Liver (tissue), 3 donors: ENCODE measurements around the gene NOS1.

Experiments used
- FOXA2 ChIP-seq: IDR thresholded peaks from 2 replicates; pipeline ENCODE4 v1.6.1; 2016; ENCODE audit warnings: antibody characterized with exemption
- GABPA ChIP-seq, 2 donors: IDR thresholded peaks in 1 of 2; conservative IDR thresholded peaks in 1 of 2; 2 replicates each; pipeline ENCODE4 v1.6.1; 2016; ENCODE audit warnings: antibody characterized with exemption in 2 of 2, mild to moderate bottlenecking in 1 of 2, moderate library complexity in 1 of 2
- RAD21 ChIP-seq, 2 donors: IDR thresholded peaks; 2 replicates each; pipeline ENCODE4 v1.6.1; 2016; ENCODE audit warnings: antibody characterized with exemption in 2 of 2, mild to moderate bottlenecking in 2 of 2
- SP1 ChIP-seq: IDR thresholded peaks from 2 replicates; pipeline ENCODE4 v1.6.1; 2018; ENCODE audit warnings: antibody characterized with exemption, mild to moderate bottlenecking
- TAF1 ChIP-seq: conservative IDR thresholded peaks from 2 replicates; pipeline ENCODE4 v1.6.1; 2016; ENCODE audit warnings: antibody characterized with exemption, mild to moderate bottlenecking
- TF ChIP-seq, protein P1 (sequence below): fragments of 150-350 bp; IDR thresholded peaks from 2 replicates; pipeline ENCODE4 v1.5.1; 2017; ENCODE audit warnings: improper control_type of control experiment, low read depth, low read length; ENCODE audit not compliant: missing input control
- TF ChIP-seq, protein P2 (sequence below): IDR thresholded peaks from 2 replicates; pipeline ENCODE4 v1.6.1; 2016; ENCODE audit warnings: antibody characterized with exemption
- TF ChIP-seq, protein P3 (sequence below): IDR thresholded peaks from 2 replicates; pipeline ENCODE4 v1.6.1; 2016; ENCODE audit warnings: antibody characterized with exemption
- TF ChIP-seq, protein P4 (sequence below): IDR thresholded peaks from 2 replicates; pipeline ENCODE4 v1.6.1; 2016; ENCODE audit warnings: antibody characterized with exemption, mild to moderate bottlenecking
- TF ChIP-seq, protein P5 (sequence below): IDR thresholded peaks from 2 replicates; pipeline ENCODE4 v1.6.1; 2016; ENCODE audit warnings: antibody characterized with exemption
- donor health status: healthy.
- donor health status: healthy.

DNA sequence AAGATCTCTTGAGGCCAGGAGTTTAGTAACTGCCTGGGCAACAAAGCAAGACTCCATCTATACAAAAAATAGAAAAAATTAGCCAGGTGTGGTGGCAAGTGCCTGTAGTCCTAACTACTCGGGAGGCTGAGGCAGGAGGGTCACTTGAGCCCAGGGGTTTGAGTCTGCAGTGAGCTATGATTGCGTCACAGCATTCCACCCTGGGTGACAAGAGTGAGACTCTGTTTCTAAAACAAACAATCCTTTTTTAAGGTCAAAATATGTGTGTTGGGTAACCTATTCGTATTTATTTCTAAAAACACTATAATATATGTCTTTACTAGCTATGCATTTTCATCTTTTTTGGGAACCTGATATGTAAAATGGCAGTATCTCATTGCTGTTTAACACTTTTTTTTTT lies 178.6 kb downstream of the NOS1 start:
- TF ChIP-seq, protein P1, sequence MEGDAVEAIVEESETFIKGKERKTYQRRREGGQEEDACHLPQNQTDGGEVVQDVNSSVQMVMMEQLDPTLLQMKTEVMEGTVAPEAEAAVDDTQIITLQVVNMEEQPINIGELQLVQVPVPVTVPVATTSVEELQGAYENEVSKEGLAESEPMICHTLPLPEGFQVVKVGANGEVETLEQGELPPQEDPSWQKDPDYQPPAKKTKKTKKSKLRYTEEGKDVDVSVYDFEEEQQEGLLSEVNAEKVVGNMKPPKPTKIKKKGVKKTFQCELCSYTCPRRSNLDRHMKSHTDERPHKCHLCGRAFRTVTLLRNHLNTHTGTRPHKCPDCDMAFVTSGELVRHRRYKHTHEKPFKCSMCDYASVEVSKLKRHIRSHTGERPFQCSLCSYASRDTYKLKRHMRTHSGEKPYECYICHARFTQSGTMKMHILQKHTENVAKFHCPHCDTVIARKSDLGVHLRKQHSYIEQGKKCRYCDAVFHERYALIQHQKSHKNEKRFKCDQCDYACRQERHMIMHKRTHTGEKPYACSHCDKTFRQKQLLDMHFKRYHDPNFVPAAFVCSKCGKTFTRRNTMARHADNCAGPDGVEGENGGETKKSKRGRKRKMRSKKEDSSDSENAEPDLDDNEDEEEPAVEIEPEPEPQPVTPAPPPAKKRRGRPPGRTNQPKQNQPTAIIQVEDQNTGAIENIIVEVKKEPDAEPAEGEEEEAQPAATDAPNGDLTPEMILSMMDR = no peak
- TF ChIP-seq, protein P2, sequence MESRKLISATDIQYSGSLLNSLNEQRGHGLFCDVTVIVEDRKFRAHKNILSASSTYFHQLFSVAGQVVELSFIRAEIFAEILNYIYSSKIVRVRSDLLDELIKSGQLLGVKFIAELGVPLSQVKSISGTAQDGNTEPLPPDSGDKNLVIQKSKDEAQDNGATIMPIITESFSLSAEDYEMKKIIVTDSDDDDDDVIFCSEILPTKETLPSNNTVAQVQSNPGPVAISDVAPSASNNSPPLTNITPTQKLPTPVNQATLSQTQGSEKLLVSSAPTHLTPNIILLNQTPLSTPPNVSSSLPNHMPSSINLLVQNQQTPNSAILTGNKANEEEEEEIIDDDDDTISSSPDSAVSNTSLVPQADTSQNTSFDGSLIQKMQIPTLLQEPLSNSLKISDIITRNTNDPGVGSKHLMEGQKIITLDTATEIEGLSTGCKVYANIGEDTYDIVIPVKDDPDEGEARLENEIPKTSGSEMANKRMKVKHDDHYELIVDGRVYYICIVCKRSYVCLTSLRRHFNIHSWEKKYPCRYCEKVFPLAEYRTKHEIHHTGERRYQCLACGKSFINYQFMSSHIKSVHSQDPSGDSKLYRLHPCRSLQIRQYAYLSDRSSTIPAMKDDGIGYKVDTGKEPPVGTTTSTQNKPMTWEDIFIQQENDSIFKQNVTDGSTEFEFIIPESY = no peak
- TF ChIP-seq, protein P3, sequence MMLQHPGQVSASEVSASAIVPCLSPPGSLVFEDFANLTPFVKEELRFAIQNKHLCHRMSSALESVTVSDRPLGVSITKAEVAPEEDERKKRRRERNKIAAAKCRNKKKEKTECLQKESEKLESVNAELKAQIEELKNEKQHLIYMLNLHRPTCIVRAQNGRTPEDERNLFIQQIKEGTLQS = no peak
- no peak for TF ChIP-seq FOXA2
- no peak for TF ChIP-seq SP1
- no peak for TF ChIP-seq TAF1
- TF ChIP-seq GABPA (IDR thresholded peaks at IDR 0.05 in 1 of 2, conservative IDR thresholded peaks at IDR 0.05 in 1 of 2) = no peak
- TF ChIP-seq, protein P4, sequence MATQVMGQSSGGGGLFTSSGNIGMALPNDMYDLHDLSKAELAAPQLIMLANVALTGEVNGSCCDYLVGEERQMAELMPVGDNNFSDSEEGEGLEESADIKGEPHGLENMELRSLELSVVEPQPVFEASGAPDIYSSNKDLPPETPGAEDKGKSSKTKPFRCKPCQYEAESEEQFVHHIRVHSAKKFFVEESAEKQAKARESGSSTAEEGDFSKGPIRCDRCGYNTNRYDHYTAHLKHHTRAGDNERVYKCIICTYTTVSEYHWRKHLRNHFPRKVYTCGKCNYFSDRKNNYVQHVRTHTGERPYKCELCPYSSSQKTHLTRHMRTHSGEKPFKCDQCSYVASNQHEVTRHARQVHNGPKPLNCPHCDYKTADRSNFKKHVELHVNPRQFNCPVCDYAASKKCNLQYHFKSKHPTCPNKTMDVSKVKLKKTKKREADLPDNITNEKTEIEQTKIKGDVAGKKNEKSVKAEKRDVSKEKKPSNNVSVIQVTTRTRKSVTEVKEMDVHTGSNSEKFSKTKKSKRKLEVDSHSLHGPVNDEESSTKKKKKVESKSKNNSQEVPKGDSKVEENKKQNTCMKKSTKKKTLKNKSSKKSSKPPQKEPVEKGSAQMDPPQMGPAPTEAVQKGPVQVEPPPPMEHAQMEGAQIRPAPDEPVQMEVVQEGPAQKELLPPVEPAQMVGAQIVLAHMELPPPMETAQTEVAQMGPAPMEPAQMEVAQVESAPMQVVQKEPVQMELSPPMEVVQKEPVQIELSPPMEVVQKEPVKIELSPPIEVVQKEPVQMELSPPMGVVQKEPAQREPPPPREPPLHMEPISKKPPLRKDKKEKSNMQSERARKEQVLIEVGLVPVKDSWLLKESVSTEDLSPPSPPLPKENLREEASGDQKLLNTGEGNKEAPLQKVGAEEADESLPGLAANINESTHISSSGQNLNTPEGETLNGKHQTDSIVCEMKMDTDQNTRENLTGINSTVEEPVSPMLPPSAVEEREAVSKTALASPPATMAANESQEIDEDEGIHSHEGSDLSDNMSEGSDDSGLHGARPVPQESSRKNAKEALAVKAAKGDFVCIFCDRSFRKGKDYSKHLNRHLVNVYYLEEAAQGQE = no peak
- TF ChIP-seq, protein P5, sequence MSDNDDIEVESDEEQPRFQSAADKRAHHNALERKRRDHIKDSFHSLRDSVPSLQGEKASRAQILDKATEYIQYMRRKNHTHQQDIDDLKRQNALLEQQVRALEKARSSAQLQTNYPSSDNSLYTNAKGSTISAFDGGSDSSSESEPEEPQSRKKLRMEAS = no peak
- TF ChIP-seq RAD21 (IDR thresholded peaks at IDR 0.05) = no peak
